ENCODE results near the gene AIG1. TPM values are rescaled to one million over a fixed set of nuclear protein-coding genes. Genes with fewer than 3 reads are reported as not detected.
A peak's percentile ranks its signal among the peaks of the same experiment; 100 is the strongest.

Gene AIG1
- polyA plus RNA-seq, 1 donor from 2014 or later, result 23.2 TPM

- TF ChIP-seq POLR2AphosphoS5 (IDR thresholded peaks at IDR 0.05), result peak; percentile 32
- TF ChIP-seq EP300 (conservative IDR thresholded peaks at IDR 0.05; ENCODE audit: poor library complexity, severe bottlenecking), result no peak
- no peak for TF ChIP-seq MXI1 (conservative IDR thresholded peaks at IDR 0.05; ENCODE audit: poor library complexity, severe bottlenecking)
- TF ChIP-seq CTCF (IDR thresholded peaks at IDR 0.05; ENCODE audit: poor library complexity, severe bottlenecking), result no peak
- no peak for TF ChIP-seq EZH2 (IDR thresholded peaks at IDR 0.05; ENCODE audit: borderline replicate concordance, insufficient read depth, low read length, poor library complexity, severe bottlenecking)
- Histone ChIP-seq H3K9ac (ENCODE audit: low read length) (no peak overlapping the region), H4K20me1 (ENCODE audit: insufficient read depth) (no peaks in the 10 kb centered on the region), H3K9me2 (ENCODE audit: insufficient read depth, low read length) (no peaks in the 10 kb centered on the region), H3K79me2 (replicated peaks; ENCODE audit: insufficient read depth, low read length) (no peaks in the 10 kb centered on the region), H2AFZ (ENCODE audit: low read depth, low read length) (no peak overlapping the region), H3K4me2 (ENCODE audit: low read length) (peak overlapping the region; percentile 71), H3F3A (ENCODE audit: insufficient read depth, low read length, poor library complexity, severe bottlenecking) (no peaks in the 10 kb centered on the region), H3K4me3 (ENCODE audit: low read length) (peak overlapping the region; percentile 89), H3K36me3 (ENCODE audit: insufficient read depth, low read length) (no peaks in the 10 kb centered on the region), H3K27ac (ENCODE audit: low read length) (no peak overlapping the region), H3K9me3 (ENCODE audit: low read length) (no peaks in the 10 kb centered on the region), H3K27me3 (ENCODE audit: insufficient read depth, low read depth, low read length) (no peaks in the 10 kb centered on the region)
Observed at GRCh38 chr6:143062551-143062950, 1.9 kb downstream of the AIG1 start.

GRCh38 chr6:143063631-143064030, 2.9 kb downstream of the AIG1 start:
- Histone ChIP-seq H4K20me1 (ENCODE audit: insufficient read depth) (no peaks in the 10 kb centered on the region), H3K4me3 (ENCODE audit: low read length) (no peak overlapping the region), H3K27ac (ENCODE audit: low read length) (no peak overlapping the region), H3K4me2 (ENCODE audit: low read length) (no peak overlapping the region), H3K27me3 (ENCODE audit: insufficient read depth, low read depth, low read length) (no peaks in the 10 kb centered on the region), H3F3A (ENCODE audit: insufficient read depth, low read length, poor library complexity, severe bottlenecking) (no peaks in the 10 kb centered on the region), H3K9ac (ENCODE audit: low read length) (no peak overlapping the region), H3K36me3 (ENCODE audit: insufficient read depth, low read length) (no peaks in the 10 kb centered on the region), H2AFZ (ENCODE audit: low read depth, low read length) (no peak overlapping the region), H3K9me2 (ENCODE audit: insufficient read depth, low read length) (no peaks in the 10 kb centered on the region), H3K79me2 (replicated peaks; ENCODE audit: insufficient read depth, low read length) (no peaks in the 10 kb centered on the region), H3K9me3 (ENCODE audit: low read length) (no peaks in the 10 kb centered on the region)
- TF ChIP-seq REST (IDR thresholded peaks at IDR 0.05; ENCODE audit: borderline replicate concordance) (no peak), CTCF (IDR thresholded peaks at IDR 0.05; ENCODE audit: poor library complexity, severe bottlenecking) (no peak), TAF1 (IDR thresholded peaks at IDR 0.05; ENCODE audit: low read depth) (no peak), RAD21 (conservative IDR thresholded peaks at IDR 0.05) (no peak), POLR2AphosphoS5 (IDR thresholded peaks at IDR 0.05) (no peak), EZH2 (IDR thresholded peaks at IDR 0.05; ENCODE audit: borderline replicate concordance, insufficient read depth, low read length, poor library complexity, severe bottlenecking) (no peak), SMC3 (conservative IDR thresholded peaks at IDR 0.05; ENCODE audit: poor library complexity) (no peak), MXI1 (conservative IDR thresholded peaks at IDR 0.05; ENCODE audit: poor library complexity, severe bottlenecking) (no peak), EP300 (conservative IDR thresholded peaks at IDR 0.05; ENCODE audit: poor library complexity, severe bottlenecking) (no peak)
